Measurements from ENCODE around the gene DCLRE1C. TPM values are rescaled to one million over a fixed set of nuclear protein-coding genes. Genes with fewer than 3 reads are reported as not detected.
A peak's percentile ranks its signal among the peaks of the same experiment; 100 is the strongest.

The DCLRE1C gene
- total and polyA plus RNA-seq, 2 experiments from 2014 or later = 7.8 to 8.0 TPM

- Histone ChIP-seq H4K20me1 (ENCODE audit: insufficient read depth, poor library complexity, severe bottlenecking) (no peaks in the 10 kb centered on the region), H3K4me3 (peak overlapping the region; percentile 31), H3K36me3 (replicated peaks; ENCODE audit: insufficient read depth, low read depth) (no peaks in the 10 kb centered on the region), H3K4me1 (ENCODE audit: insufficient read depth) (peaks cover 12% of the 10 kb centered on the region), H3K9me3 (ENCODE audit: low read depth) (no peaks in the 10 kb centered on the region), H2AFZ (peak overlapping the region; percentile 86), H3K9me2 (replicated peaks; ENCODE audit: insufficient read depth) (no peaks in the 10 kb centered on the region), H3K27me3 (no peaks in the 10 kb centered on the region), H3K79me2 (peaks cover 29% of the 10 kb centered on the region), H3K27ac (peak overlapping the region; percentile 89), H3K4me2 (peak overlapping the region; percentile 85)
- no peak for TF ChIP-seq EZH2phosphoT487 (IDR thresholded peaks at IDR 0.05; ENCODE audit: low read depth, severe bottlenecking, unreplicated experiment)
- TF ChIP-seq EZH2 (IDR thresholded peaks at IDR 0.05; ENCODE audit: borderline replicate concordance) = no peak
- TF ChIP-seq CTCF (IDR thresholded peaks at IDR 0.05; ENCODE audit: poor library complexity) = no peak
- WGBS (ENCODE audit: low lambda C conversion rate, missing lambda C conversion rate) = 95% methylated on average over 19 of the region's 19 CpGs
- DNase-seq (ENCODE audit: low spot score) = no peak
Observed at GRCh38 chr10:14954934-14955333, 1.0 kb upstream of the DCLRE1C start.

GRCh38 chr10:14953424-14954000, 384 bp downstream of the DCLRE1C start:
- H3K9me2 ChIP-seq (replicated peaks; ENCODE audit: insufficient read depth) = no peaks in the 10 kb centered on the region
- peak overlapping the region; percentile 85 for H3K4me2 ChIP-seq
- H3K36me3 ChIP-seq (replicated peaks; ENCODE audit: insufficient read depth, low read depth) = no peaks in the 10 kb centered on the region
- H3K4me1 ChIP-seq (ENCODE audit: insufficient read depth) = peaks cover 12% of the 10 kb centered on the region
- H3K27me3 ChIP-seq = no peaks in the 10 kb centered on the region
- peak overlapping the region; percentile 31 for H3K4me3 ChIP-seq
- WGBS (ENCODE audit: low lambda C conversion rate, missing lambda C conversion rate) = under 1% methylated on average over 32 of the region's 32 CpGs
- DNase-seq (ENCODE audit: low spot score) = peak; percentile 63
- H3K9me3 ChIP-seq (ENCODE audit: low read depth) = no peaks in the 10 kb centered on the region
- peaks cover 43% of the 10 kb centered on the region for H3K79me2 ChIP-seq
- peak overlapping the region; percentile 89 for H3K27ac ChIP-seq
- peak overlapping the region; percentile 86 for H2AFZ ChIP-seq
- no peak for TF ChIP-seq EZH2phosphoT487 (IDR thresholded peaks at IDR 0.05; ENCODE audit: low read depth, severe bottlenecking, unreplicated experiment)
- TF ChIP-seq CTCF (IDR thresholded peaks at IDR 0.05; ENCODE audit: poor library complexity) = no peak
- TF ChIP-seq EZH2 (IDR thresholded peaks at IDR 0.05; ENCODE audit: borderline replicate concordance) = no peak
- H4K20me1 ChIP-seq (ENCODE audit: insufficient read depth, poor library complexity, severe bottlenecking) = no peaks in the 10 kb centered on the region

- Histone ChIP-seq H3K79me2 (peaks cover 49% of the 10 kb centered on the region), H2AFZ (peak overlapping the region; percentile 86), H3K9me3 (ENCODE audit: low read depth) (no peaks in the 10 kb centered on the region), H3K27ac (peak overlapping the region; percentile 89), H3K27me3 (no peaks in the 10 kb centered on the region), H3K4me2 (peak overlapping the region; percentile 85), H3K4me1 (ENCODE audit: insufficient read depth) (peaks cover 12% of the 10 kb centered on the region), H3K4me3 (peak overlapping the region; percentile 31), H3K9me2 (replicated peaks; ENCODE audit: insufficient read depth) (no peaks in the 10 kb centered on the region), H3K36me3 (replicated peaks; ENCODE audit: insufficient read depth, low read depth) (no peaks in the 10 kb centered on the region), H4K20me1 (ENCODE audit: insufficient read depth, poor library complexity, severe bottlenecking) (no peaks in the 10 kb centered on the region)
- DNase-seq (ENCODE audit: low spot score) = peak; percentile 20
- TF ChIP-seq CTCF (IDR thresholded peaks at IDR 0.05; ENCODE audit: poor library complexity) = no peak
- no peak for TF ChIP-seq EZH2 (IDR thresholded peaks at IDR 0.05; ENCODE audit: borderline replicate concordance)
- no peak for TF ChIP-seq EZH2phosphoT487 (IDR thresholded peaks at IDR 0.05; ENCODE audit: low read depth, severe bottlenecking, unreplicated experiment)
- WGBS (ENCODE audit: low lambda C conversion rate, missing lambda C conversion rate) = 17% methylated on average over 10 of the region's 10 CpGs
Observed at GRCh38 chr10:14952851-14953423, 959 bp downstream of the DCLRE1C start.
